ENCODE data around the gene ENPP3.

Gene ENPP3

GRCh38 chr6:131636880-131637792, at the start of gene ENPP3:
TSS of gene ENPP3 (plus strand) at chr6:131637302. CDS start at chr6:131637385, 83 bp downstream.
- DNase-seq (ENCODE audit: low read depth): no peak

- DNase-seq (ENCODE audit: low read depth): no peak
Measured at GRCh38 chr6:131587909-131588308, 49.2 kb upstream of the ENPP3 start.

GRCh38 chr6:131588643-131589042, 48.5 kb upstream of the ENPP3 start:
- no peak for DNase-seq (ENCODE audit: low read depth)

GRCh38 chr6:131592935-131593334, 44.2 kb upstream of the ENPP3 start:
- no peak for DNase-seq (ENCODE audit: low read depth)

GRCh38 chr6:131594074-131594473, 43.0 kb upstream of the ENPP3 start:
- DNase-seq (ENCODE audit: low read depth): no peak

- no peak for DNase-seq (ENCODE audit: low read depth)
Measured at GRCh38 chr6:131597446-131597845, 39.7 kb upstream of the ENPP3 start.

- no peak for DNase-seq (ENCODE audit: low read depth)
Measured at GRCh38 chr6:131600716-131601115, 36.4 kb upstream of the ENPP3 start.

GRCh38 chr6:131602781-131603312, 34.3 kb upstream of the ENPP3 start:
- DNase-seq (ENCODE audit: low read depth): no peak

- no peak for DNase-seq (ENCODE audit: low read depth)
Measured at GRCh38 chr6:131613296-131613925, 23.7 kb upstream of the ENPP3 start.

GRCh38 chr6:131615275-131615674, 21.8 kb upstream of the ENPP3 start:
- no peak for DNase-seq (ENCODE audit: low read depth)

- peak; percentile 96 for DNase-seq (ENCODE audit: low read depth)
Measured at GRCh38 chr6:131627724-131628682, 9.1 kb upstream of the ENPP3 start, which contains the start of gene MED23. TSS of gene MED23 (minus strand) at chr6:131628242. CDS start at chr6:131628049, 193 bp downstream.

- DNase-seq (ENCODE audit: low read depth): no peak
Measured at GRCh38 chr6:131628726-131629125, 8.4 kb upstream of the ENPP3 start.

GRCh38 chr6:131629651-131630050, 7.5 kb upstream of the ENPP3 start:
- no peak for DNase-seq (ENCODE audit: low read depth)

GRCh38 chr6:131631625-131632289, 5.3 kb upstream of the ENPP3 start:
- no peak for DNase-seq (ENCODE audit: low read depth)

- no peak for DNase-seq (ENCODE audit: low read depth)
Measured at GRCh38 chr6:131635384-131636340, 1.4 kb upstream of the ENPP3 start.

GRCh38 chr6:131638013-131638412, 911 bp downstream of the ENPP3 start:
- no peak for DNase-seq (ENCODE audit: low read depth)

GRCh38 chr6:131640100-131640499, 3.0 kb downstream of the ENPP3 start:
- DNase-seq (ENCODE audit: low read depth): no peak

- DNase-seq (ENCODE audit: low read depth): no peak
Measured at GRCh38 chr6:131640576-131640975, 3.5 kb downstream of the ENPP3 start.

- no peak for DNase-seq (ENCODE audit: low read depth)
Measured at GRCh38 chr6:131641554-131641953, 4.5 kb downstream of the ENPP3 start.

- no peak for DNase-seq (ENCODE audit: low read depth)
Measured at GRCh38 chr6:131642565-131642964, 5.5 kb downstream of the ENPP3 start.

Measured in stimulated activated CD8-positive, alpha-beta memory T cell treated with anti-CD3 and anti-CD28 coated beads, Interleukin-7, amount 100 ng/mL, for 24 hours (primary cell).